OCI-LY1 (cell line): Measurements from ENCODE around the gene OR9A2.

Experiments
- H2AFZ ChIP-seq: fragments of 200-600 bp; sonication (generic), shearing (Covaris generic); 2 replicates; pipeline ENCODE4 v1.6.0; 2014; ENCODE audit warnings: antibody characterized with exemption, mild to moderate bottlenecking, low read length
- H3F3A ChIP-seq: fragments of 200-600 bp; sonication (generic), shearing (Covaris generic); 2 replicates; pipeline ENCODE4 v1.6.0; 2014; ENCODE audit warnings: mild to moderate bottlenecking, antibody characterized with exemption, low read length, moderate library complexity; ENCODE audit not compliant: insufficient read depth
- H3K27ac ChIP-seq: fragments of 200-600 bp; sonication (generic); 2 replicates; pipeline ENCODE4 v1.5.1; 2014; ENCODE audit warnings: low read length, mixed run types, mild to moderate bottlenecking, low read depth; ENCODE audit not compliant: poor library complexity, severe bottlenecking
- H3K27me3 ChIP-seq: fragments of 200-600 bp; sonication (generic); 2 replicates; pipeline ENCODE4 v1.6.0; 2014; ENCODE audit warnings: antibody characterized with exemption, mild to moderate bottlenecking, low read length, moderate library complexity; ENCODE audit not compliant: insufficient read depth
- H3K36me3 ChIP-seq: fragments of 200-600 bp; sonication (generic); 2 replicates; pipeline ENCODE4 v1.6.1; 2014; ENCODE audit warnings: mild to moderate bottlenecking, antibody characterized with exemption, low read length, moderate library complexity, mixed read lengths; ENCODE audit not compliant: insufficient read depth
- H3K4me1 ChIP-seq: fragments of 200-600 bp; sonication (generic); 2 replicates; pipeline ENCODE4 v1.5.1; 2014; ENCODE audit warnings: mild to moderate bottlenecking, low read length, moderate library complexity; ENCODE audit not compliant: insufficient read depth, severe bottlenecking
- H3K4me2 ChIP-seq: fragments of 200-600 bp; sonication (generic), shearing (Covaris generic); 2 replicates; pipeline ENCODE4 v1.6.1; 2014; ENCODE audit warnings: low read length
- H3K4me3 ChIP-seq: fragments of 200-600 bp; sonication (generic); 2 replicates; pipeline ENCODE4 v1.5.1; 2014; ENCODE audit warnings: low read length, low read depth, mild to moderate bottlenecking, mixed read lengths; ENCODE audit not compliant: poor library complexity, severe bottlenecking
- H3K79me2 ChIP-seq: fragments of 200-600 bp; shearing (Covaris generic); 2 replicates; pipeline ENCODE4 v1.6.1; 2016; ENCODE audit warnings: mixed run types, low read length, mixed read lengths; ENCODE audit not compliant: insufficient read depth
- H3K9ac ChIP-seq: fragments of 200-600 bp; sonication (generic), shearing (Covaris generic); 2 replicates; pipeline ENCODE4 v1.6.1; 2014; ENCODE audit warnings: mild to moderate bottlenecking, low read length, mixed read lengths
- H3K9me2 ChIP-seq: fragments of 200-600 bp; sonication (generic), shearing (Covaris generic); 2 replicates; pipeline ENCODE4 v1.6.1; 2014; ENCODE audit warnings: low read depth, mild to moderate bottlenecking, low read length, mixed read lengths
- H3K9me3 ChIP-seq: fragments of 200-600 bp; shearing (Covaris generic); 2 replicates; pipeline ENCODE4 v1.6.1; 2014; ENCODE audit warnings: low read length, mixed read lengths
- H4K20me1 ChIP-seq: fragments of 200-600 bp; sonication (generic), shearing (Covaris generic); 2 replicates; pipeline ENCODE4 v1.6.0; 2016; ENCODE audit warnings: mild to moderate bottlenecking, low read length; ENCODE audit not compliant: insufficient read depth
- EZH2 ChIP-seq: fragments of 200-600 bp; sonication (generic), shearing (Covaris generic); IDR thresholded peaks from 2 replicates; pipeline ENCODE4 v1.8.0; 2017; ENCODE audit warnings: borderline replicate concordance, mixed run types, mild to moderate bottlenecking, antibody characterized with exemption, low read length, moderate library complexity, mixed read lengths
- TF ChIP-seq, protein P1 (sequence below): fragments of 200-600 bp; sonication (generic), shearing (Covaris generic); IDR thresholded peaks from 2 replicates; pipeline ENCODE4 v1.5.1; 2017; ENCODE audit warnings: mild to moderate bottlenecking, antibody characterized with exemption, low read length, moderate library complexity, mixed read lengths

OR9A2 gene

GRCh38 chr7:143042790-143043271, 15.9 kb upstream of the OR9A2 start:
- H3K27ac ChIP-seq: no peak overlapping the region
- H3K4me3 ChIP-seq: no peak overlapping the region
- no peaks in the 10 kb centered on the region for H3K4me1 ChIP-seq
- H3K27me3 ChIP-seq: no peaks in the 10 kb centered on the region
- TF ChIP-seq, protein P1, sequence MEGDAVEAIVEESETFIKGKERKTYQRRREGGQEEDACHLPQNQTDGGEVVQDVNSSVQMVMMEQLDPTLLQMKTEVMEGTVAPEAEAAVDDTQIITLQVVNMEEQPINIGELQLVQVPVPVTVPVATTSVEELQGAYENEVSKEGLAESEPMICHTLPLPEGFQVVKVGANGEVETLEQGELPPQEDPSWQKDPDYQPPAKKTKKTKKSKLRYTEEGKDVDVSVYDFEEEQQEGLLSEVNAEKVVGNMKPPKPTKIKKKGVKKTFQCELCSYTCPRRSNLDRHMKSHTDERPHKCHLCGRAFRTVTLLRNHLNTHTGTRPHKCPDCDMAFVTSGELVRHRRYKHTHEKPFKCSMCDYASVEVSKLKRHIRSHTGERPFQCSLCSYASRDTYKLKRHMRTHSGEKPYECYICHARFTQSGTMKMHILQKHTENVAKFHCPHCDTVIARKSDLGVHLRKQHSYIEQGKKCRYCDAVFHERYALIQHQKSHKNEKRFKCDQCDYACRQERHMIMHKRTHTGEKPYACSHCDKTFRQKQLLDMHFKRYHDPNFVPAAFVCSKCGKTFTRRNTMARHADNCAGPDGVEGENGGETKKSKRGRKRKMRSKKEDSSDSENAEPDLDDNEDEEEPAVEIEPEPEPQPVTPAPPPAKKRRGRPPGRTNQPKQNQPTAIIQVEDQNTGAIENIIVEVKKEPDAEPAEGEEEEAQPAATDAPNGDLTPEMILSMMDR: no peak
- TF ChIP-seq EZH2: no peak
- no peak overlapping the region for H3K4me2 ChIP-seq
- no peak overlapping the region for H2AFZ ChIP-seq
- H3F3A ChIP-seq: no peaks in the 10 kb centered on the region
- no peak overlapping the region for H3K9ac ChIP-seq
- H3K36me3 ChIP-seq: no peaks in the 10 kb centered on the region
- H4K20me1 ChIP-seq: no peaks in the 10 kb centered on the region
- no peaks in the 10 kb centered on the region for H3K79me2 ChIP-seq
- no peaks in the 10 kb centered on the region for H3K9me2 ChIP-seq
- no peaks in the 10 kb centered on the region for H3K9me3 ChIP-seq

GRCh38 chr7:143042159-143042789, 15.3 kb upstream of the OR9A2 start:
- no peaks in the 10 kb centered on the region for H3K79me2 ChIP-seq
- H3K9ac ChIP-seq: no peak overlapping the region
- H3K9me2 ChIP-seq: no peaks in the 10 kb centered on the region
- H3K9me3 ChIP-seq: no peaks in the 10 kb centered on the region
- H3K27ac ChIP-seq: no peak overlapping the region
- no peaks in the 10 kb centered on the region for H3F3A ChIP-seq
- no peaks in the 10 kb centered on the region for H3K4me1 ChIP-seq
- TF ChIP-seq, protein P1: no peak
- no peak for TF ChIP-seq EZH2
- H4K20me1 ChIP-seq: no peaks in the 10 kb centered on the region
- H2AFZ ChIP-seq: no peak overlapping the region
- H3K36me3 ChIP-seq: no peaks in the 10 kb centered on the region
- no peak overlapping the region for H3K4me2 ChIP-seq
- no peaks in the 10 kb centered on the region for H3K27me3 ChIP-seq
- no peak overlapping the region for H3K4me3 ChIP-seq

DNA sequence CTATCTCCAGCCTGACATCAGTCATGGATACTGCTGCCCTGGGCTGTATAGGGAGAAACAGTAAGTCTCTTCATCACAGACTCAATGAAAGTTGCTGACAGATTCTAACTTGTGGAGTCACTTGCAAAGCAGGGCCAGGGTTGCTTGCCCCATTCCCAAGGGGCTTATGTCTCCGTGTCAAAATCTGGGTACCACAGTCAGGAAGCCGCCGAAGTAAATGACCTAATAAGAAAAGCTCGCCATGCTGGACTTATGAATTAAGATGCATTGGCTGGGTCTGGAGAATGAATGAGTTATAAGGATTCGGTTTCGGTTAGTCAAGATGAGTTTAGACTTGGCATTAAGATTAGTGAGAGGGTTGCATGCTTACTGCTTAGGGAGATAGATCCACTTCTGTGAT, 14.4 kb upstream of the OR9A2 start:
- no peaks in the 10 kb centered on the region for H3K4me1 ChIP-seq
- no peak overlapping the region for H3K9ac ChIP-seq
- H3K27me3 ChIP-seq: no peaks in the 10 kb centered on the region
- H3K36me3 ChIP-seq: no peaks in the 10 kb centered on the region
- H3F3A ChIP-seq: no peaks in the 10 kb centered on the region
- no peaks in the 10 kb centered on the region for H4K20me1 ChIP-seq
- no peak overlapping the region for H3K27ac ChIP-seq
- H2AFZ ChIP-seq: no peak overlapping the region
- no peaks in the 10 kb centered on the region for H3K79me2 ChIP-seq
- H3K9me3 ChIP-seq: no peaks in the 10 kb centered on the region
- no peak for TF ChIP-seq EZH2
- TF ChIP-seq, protein P1: no peak
- H3K9me2 ChIP-seq: no peaks in the 10 kb centered on the region
- no peak overlapping the region for H3K4me3 ChIP-seq
- H3K4me2 ChIP-seq: no peak overlapping the region
